GM12878 (cell line): Measurements from ENCODE around the gene TP73. TPM values are rescaled to one million over a fixed set of nuclear protein-coding genes. Genes with fewer than 3 reads are reported as not detected.

Source experiments
- ATAC-seq: fragments of 200-7000 bp; cut with Tn5 transposase; 3 replicates; pipeline ENCODE4 v1.9.1; 2020; ENCODE audit warnings: mild to moderate bottlenecking, moderate library complexity
- BruUV-seq: library from RNA; stranded (reverse); fragments of 400-500 nt; replicated peaks from 2 replicates; lab custom pipeline; 2021; lab: Mats Ljungman, UMichigan
- CTCF ChIA-PET: fragments of 300-600 bp; sonication (Branson Sonifier 250); formaldehyde crosslinking; extraction: SDS; loops from one replicate; lab custom pipeline; 2021; ENCODE audit warnings: inconsistent platforms; lab: Yijun Ruan, JAX
- POLR2A ChIA-PET: fragments of 350-600 bp; formaldehyde crosslinking; extraction: SDS; loops from one replicate; lab custom pipeline; 2021; ENCODE audit warnings: inconsistent platforms; lab: Charles Lee
- RAD21 ChIA-PET: fragments of 300-600 bp; sonication (Branson Sonifier 250); formaldehyde crosslinking; loops from one replicate; lab custom pipeline; 2023; ENCODE audit warnings: antibody characterized with exemption; ENCODE audit not compliant: unreplicated experiment; lab: Charles Lee
- SMC1A ChIA-PET: fragments of 300-600 bp; sonication (Branson Sonifier 250); formaldehyde crosslinking; loops from one replicate; lab custom pipeline; 2023; ENCODE audit not compliant: unreplicated experiment, uncharacterized antibody; lab: Charles Lee
- DNase-seq: peaks from one replicate; pipeline ENCODE4 v3.0.0-alpha.2; 2011; ENCODE audit warnings: low read depth, low spot score
- FAIRE-seq: peaks from 3 replicates; lab custom pipeline; 2011; peaks lifted over from hg19 to GRCh38; lab: Jason Lieb, UNC
- H2AFZ ChIP-seq: 2 replicates; pipeline ENCODE4 v1.6.0; 2011; ENCODE audit warnings: low read depth, low read length, control low read depth; ENCODE audit not compliant: control insufficient read depth
- H3K27ac ChIP-seq: 2 replicates; pipeline ENCODE4 v1.5.1; 2011; ENCODE audit warnings: control low read depth; ENCODE audit not compliant: control insufficient read depth, insufficient read depth
- H3K27me3 ChIP-seq, 2 experiments: replicated peaks in 1 of 2; 2 replicates each; pipeline versions ENCODE4 v1.6.0 to v1.6.1; 2011; ENCODE audit warnings: low read length in 1 of 2; ENCODE audit not compliant: control insufficient read depth in 2 of 2, insufficient read depth in 2 of 2
- H3K36me3 ChIP-seq, 2 experiments: 2 replicates each; pipeline ENCODE4 v1.5.1; 2011; ENCODE audit warnings: low read length in 1 of 2; ENCODE audit not compliant: control insufficient read depth in 2 of 2, insufficient read depth in 2 of 2
- H3K4me1 ChIP-seq: 2 replicates; pipeline ENCODE4 v1.6.1; 2011; ENCODE audit warnings: mild to moderate bottlenecking, low read length, moderate library complexity, mixed read lengths; ENCODE audit not compliant: control insufficient read depth, insufficient read depth
- H3K4me2 ChIP-seq: 2 replicates; pipeline ENCODE4 v1.6.0; 2011; ENCODE audit warnings: control low read depth; ENCODE audit not compliant: control insufficient read depth, insufficient read depth
- H3K4me3 ChIP-seq: fragments of 200-600 bp; sonication (generic); 2 replicates; pipeline ENCODE4 v1.5.1; 2016
- H3K79me2 ChIP-seq: 2 replicates; pipeline ENCODE4 v1.6.0; 2011; ENCODE audit warnings: low read length; ENCODE audit not compliant: control insufficient read depth, insufficient read depth
- H3K9ac ChIP-seq: 2 replicates; pipeline ENCODE4 v1.8.0; 2011; ENCODE audit warnings: low read length, control low read depth, mixed read lengths; ENCODE audit not compliant: control insufficient read depth, insufficient read depth
- H3K9me3 ChIP-seq: replicated peaks from 3 replicates; pipeline ENCODE4 v1.5.1; 2011; ENCODE audit warnings: mild to moderate bottlenecking, low read length; ENCODE audit not compliant: control insufficient read depth, insufficient read depth
- H4K20me1 ChIP-seq: 2 replicates; pipeline ENCODE4 v1.6.0; 2011; ENCODE audit not compliant: control insufficient read depth, insufficient read depth
- CHD1 ChIP-seq: IDR thresholded peaks from 2 replicates; pipeline ENCODE4 v1.6.1; 2012; ENCODE audit warnings: low read depth, low read length, improper control_type of control experiment
- CHD2 ChIP-seq: IDR thresholded peaks from 2 replicates; pipeline ENCODE4 v1.6.1; 2011; ENCODE audit warnings: low read depth, low read length, improper control_type of control experiment, borderline replicate concordance
- EZH2 ChIP-seq: IDR thresholded peaks from 2 replicates; pipeline ENCODE4 v1.6.1; 2012; ENCODE audit warnings: low read depth, mild to moderate bottlenecking, control low read depth, inconsistent platforms, low read length, borderline replicate concordance; ENCODE audit not compliant: control insufficient read depth
- MTA3 ChIP-seq: IDR thresholded peaks from 2 replicates; pipeline ENCODE4 v1.6.1; 2012; ENCODE audit warnings: low read length, inconsistent platforms, borderline replicate concordance
- MYB ChIP-seq: fragments of 150-350 bp; IDR thresholded peaks from 2 replicates; pipeline ENCODE4 v1.6.1; 2014; ENCODE audit warnings: mild to moderate bottlenecking, low read depth, low read length, borderline replicate concordance
- NFYB ChIP-seq: IDR thresholded peaks from 2 replicates; pipeline ENCODE4 v1.6.1; 2011; ENCODE audit warnings: low read depth, mild to moderate bottlenecking, low read length, improper control_type of control experiment, moderate library complexity; ENCODE audit not compliant: insufficient read depth
- NKRF ChIP-seq: fragments of 450-650 bp; conservative IDR thresholded peaks from 2 replicates; pipeline ENCODE4 v1.6.1; 2017; ENCODE audit warnings: mild to moderate bottlenecking, moderate library complexity
- NR2F1 ChIP-seq: fragments of 450-650 bp; conservative IDR thresholded peaks from 2 replicates; pipeline ENCODE4 v1.6.1; 2017; ENCODE audit warnings: mild to moderate bottlenecking
- RAD21 ChIP-seq: IDR thresholded peaks from 2 replicates; pipeline ENCODE4 v1.6.1; 2011; ENCODE audit warnings: mild to moderate bottlenecking, low read depth, low read length, moderate library complexity; ENCODE audit not compliant: insufficient read depth
- RAD51 ChIP-seq: fragments of 450-650 bp; IDR thresholded peaks from 2 replicates; pipeline ENCODE4 v1.6.1; 2016; ENCODE audit warnings: moderate library complexity, mild to moderate bottlenecking, inconsistent platforms
- RB1 ChIP-seq: fragments of 450-650 bp; formaldehyde crosslinking; IDR thresholded peaks from 2 replicates; pipeline ENCODE4 v1.6.1; 2017; ENCODE audit warnings: mild to moderate bottlenecking, borderline replicate concordance
- SUPT20H ChIP-seq: IDR thresholded peaks from 2 replicates; pipeline ENCODE4 v1.6.1; 2011; ENCODE audit warnings: low read depth, mild to moderate bottlenecking, low read length, moderate library complexity, borderline replicate concordance; ENCODE audit not compliant: control insufficient read depth
- SUZ12 ChIP-seq: fragments of 200-600 bp; sonication (generic); IDR thresholded peaks from one replicate; pipeline ENCODE4 v1.6.1; 2018; ENCODE audit warnings: antibody characterized with exemption, mild to moderate bottlenecking; ENCODE audit not compliant: unreplicated experiment
- TARDBP ChIP-seq: IDR thresholded peaks from 2 replicates; pipeline ENCODE4 v1.6.1; 2016; ENCODE audit warnings: borderline replicate concordance
- ZNF217 ChIP-seq: fragments of 450-650 bp; IDR thresholded peaks from 2 replicates; pipeline ENCODE4 v1.6.1; 2017; ENCODE audit warnings: antibody characterized with exemption, mild to moderate bottlenecking
- ZNF24 ChIP-seq: fragments of 450-650 bp; IDR thresholded peaks from 2 replicates; pipeline ENCODE4 v1.6.1; 2017; ENCODE audit warnings: antibody characterized with exemption, mild to moderate bottlenecking
- ZNF274 ChIP-seq: IDR thresholded peaks from one replicate; pipeline ENCODE4 v1.8.0; 2011; ENCODE audit not compliant: insufficient read length, insufficient read depth
- WGBS: methylation state at CpG from one replicate; pipeline ENCODE4 v1.1.6; 2016; ENCODE audit warnings: low lambda C conversion rate; ENCODE audit not compliant: insufficient replicate concordance, insufficient coverage; ENCODE audit errors: missing lambda C conversion rate; 5-methylcytosine and 5-hydroxymethylcytosine counted together
- in situ Hi-C: fragments of 300-500 bp; cut with MboI; formaldehyde crosslinking; loops from 9 replicates; pipeline ENCODE4 v1.14.3; 2018; ENCODE audit warnings: mixed read lengths
- intact Hi-C: fragments of 100-400 bp; cut with micrococcal nuclease; formaldehyde crosslinking; loops from one replicate; pipeline ENCODE4 v1.14.2; 2022; ENCODE audit not compliant: unreplicated experiment
- polyA plus RNA-seq, 11 experiments: library from polyadenylated mRNA; depleted of rRNA in 4 of 11; unstranded in 6 of 11; stranded (reverse) in 5 of 11; fragments of >200 nt; fragmentation: Nextera tagmentation in 4 of 11; fragmentation: Illumina TruSeq in 1 of 11; extraction: Ambion mirVana in 4 of 11; extraction: Trizol in 1 of 11; gene quantifications; 1 replicate in 1 of 11; 2 replicates in 10 of 11; pipeline versions ENCODE4 v1.2.1 to v1.2.3, GENCODE V29; 2011 to 2016; ENCODE audit warnings: inconsistent platforms in 2 of 11, missing spikeins in 2 of 11, low read depth in 1 of 11
- total RNA-seq, 4 experiments: library from RNA; depleted of rRNA in 3 of 4; stranded (reverse); fragments of >200 nt in 3 of 4; fragmentation: Illumina TruSeq in 1 of 4; extraction: Trizol in 1 of 4; gene quantifications; 2 replicates each; pipeline versions ENCODE4 v1.2.1 to v1.2.3, GENCODE V29; 2013 to 2021

TP73 gene
- total and polyA plus RNA-seq, 10 of the 15 experiments (the other 5 are each of a cell fraction or from before 2014, with no cell fraction given) = 0.08 to 54.2 (median 14.9) TPM

- ChIA-PET RAD21 (no interaction called here), CTCF (interaction anchor here (0.9 kb wide), 1 partner anchor 10 kb away, joined by 4 read pairs; no protein-coding TSS in a partner anchor), POLR2A (no interaction called here), SMC1A (no interaction called here)
- FAIRE-seq = no peak
- no peaks in the 10 kb centered on the region for H3K79me2 ChIP-seq
- no peak overlapping the region for H3K4me3 ChIP-seq
- H3K9me3 ChIP-seq = no peaks in the 10 kb centered on the region
- H3K4me2 ChIP-seq = no peak overlapping the region
- H3K9ac ChIP-seq = no peak overlapping the region
- no peaks in the 10 kb centered on the region for H3K27me3 ChIP-seq
- no peak overlapping the region for H2AFZ ChIP-seq
- in situ Hi-C loops = no loop called here
- intact Hi-C loops = no loop called here
- no peak overlapping the region for H3K27ac ChIP-seq
- no peak for ATAC-seq
- peaks cover 4% of the 10 kb centered on the region; the same call in 1 of the 2 replicates for H3K4me1 ChIP-seq
- BruUV-seq = no TSS peak
- 69% methylated on average over 10 of the region's 10 CpGs for WGBS
- H3K36me3 ChIP-seq = peaks cover 0 to 18% of the 10 kb centered on the region in 2 experiments; a peak in 2 of 4 replicates
- TF ChIP-seq SUPT20H (no peak), SUZ12 (no peak), RB1 (no peak), ZNF274 (no peak)
- no peak for DNase-seq
- no peaks in the 10 kb centered on the region; the same call in 1 of the 2 replicates for H4K20me1 ChIP-seq
These were observed 62.0 kb downstream of the TP73 start for GRCh38 chr1:3714284-3714741.

- ChIA-PET SMC1A (no interaction called here), POLR2A (no interaction called here), RAD21 (no interaction called here), CTCF (interaction anchor here (0.9 kb wide), 1 partner anchor 10 kb away, joined by 4 read pairs; no protein-coding TSS in a partner anchor)
- Histone ChIP-seq H3K4me2 (no peak overlapping the region), H3K27me3 (no peaks in the 10 kb centered on the region), H3K27ac (no peak overlapping the region), H3K36me3 (peaks cover 0 to 13% of the 10 kb centered on the region in 2 experiments; a peak in 2 of 4 replicates), H4K20me1 (no peaks in the 10 kb centered on the region; the same call in 1 of the 2 replicates), H3K79me2 (no peaks in the 10 kb centered on the region), H3K9me3 (no peaks in the 10 kb centered on the region), H2AFZ (no peak overlapping the region), H3K9ac (no peak overlapping the region), H3K4me3 (no peak overlapping the region), H3K4me1 (peaks cover 6% of the 10 kb centered on the region; the same call in 1 of the 2 replicates)
- WGBS = 37% methylated on average over 5 of the region's 10 CpGs
- DNase-seq (no peak), ATAC-seq (no peak), FAIRE-seq (no peak)
- in situ Hi-C loops = no loop called here
- no TSS peak for BruUV-seq
- intact Hi-C loops = no loop called here
- TF ChIP-seq MYB = no peak
- TF ChIP-seq ZNF217 = no peak
- no peak for TF ChIP-seq NFYB
- no peak for TF ChIP-seq NKRF
- no peak for TF ChIP-seq RAD51
- TF ChIP-seq EZH2 = no peak
- TF ChIP-seq CHD1 = no peak
- no peak for TF ChIP-seq ZNF24
- no peak for TF ChIP-seq NR2F1
- TF ChIP-seq CHD2 = no peak
- no peak for TF ChIP-seq MTA3
- TF ChIP-seq RAD21 = no peak
- TF ChIP-seq TARDBP = no peak
These were observed 62.5 kb downstream of the TP73 start for GRCh38 chr1:3714814-3715213.
